Omental fat pad (tissue), 4 donors: ENCODE measurements around the gene RBMS3. TPM values are rescaled to one million over a fixed set of nuclear protein-coding genes. Genes with fewer than 3 reads are reported as not detected.
"Not testable (repeated sequence)": the region's sequence is repeated elsewhere in the genome, so short reads cannot be mapped to it uniquely, and the experiment has no call there.

Source experiments
- ATAC-seq: fragments of 150-250 bp; one replicate; pipeline ENCODE4 v1.9.1; 2016; ENCODE audit warnings: mild to moderate bottlenecking, moderate library complexity; ENCODE audit not compliant: low FRiP score
- DNase-seq: peaks from one replicate; pipeline ENCODE4 v3.0.0-alpha.2; 2019; ENCODE audit warnings: low spot score
- total RNA-seq, 4 donors: library from RNA; depleted of rRNA; stranded (reverse); fragments of >200 nt; gene quantifications; one replicate each; pipeline ENCODE4 v1.1.0, GENCODE V29; 2016
- TF ChIP-seq, protein P1 (sequence below), 3 donors: fragments of 450-650 bp; IDR thresholded peaks; one replicate each; pipeline ENCODE4 v1.5.1; 2016 to 2017; ENCODE audit warnings: antibody characterized with exemption in 3 of 3, mild to moderate bottlenecking in 3 of 3, moderate library complexity in 2 of 3

RBMS3 gene
- total RNA-seq, 4 donors from 2014 or later: 61.5 to 185 (median 120) TPM

- TF ChIP-seq, protein P1, sequence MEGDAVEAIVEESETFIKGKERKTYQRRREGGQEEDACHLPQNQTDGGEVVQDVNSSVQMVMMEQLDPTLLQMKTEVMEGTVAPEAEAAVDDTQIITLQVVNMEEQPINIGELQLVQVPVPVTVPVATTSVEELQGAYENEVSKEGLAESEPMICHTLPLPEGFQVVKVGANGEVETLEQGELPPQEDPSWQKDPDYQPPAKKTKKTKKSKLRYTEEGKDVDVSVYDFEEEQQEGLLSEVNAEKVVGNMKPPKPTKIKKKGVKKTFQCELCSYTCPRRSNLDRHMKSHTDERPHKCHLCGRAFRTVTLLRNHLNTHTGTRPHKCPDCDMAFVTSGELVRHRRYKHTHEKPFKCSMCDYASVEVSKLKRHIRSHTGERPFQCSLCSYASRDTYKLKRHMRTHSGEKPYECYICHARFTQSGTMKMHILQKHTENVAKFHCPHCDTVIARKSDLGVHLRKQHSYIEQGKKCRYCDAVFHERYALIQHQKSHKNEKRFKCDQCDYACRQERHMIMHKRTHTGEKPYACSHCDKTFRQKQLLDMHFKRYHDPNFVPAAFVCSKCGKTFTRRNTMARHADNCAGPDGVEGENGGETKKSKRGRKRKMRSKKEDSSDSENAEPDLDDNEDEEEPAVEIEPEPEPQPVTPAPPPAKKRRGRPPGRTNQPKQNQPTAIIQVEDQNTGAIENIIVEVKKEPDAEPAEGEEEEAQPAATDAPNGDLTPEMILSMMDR (IDR thresholded peaks at IDR 0.05): no peak
- no peak for DNase-seq
- no peak for ATAC-seq
These were observed 37.4 kb downstream of the RBMS3 start for GRCh38 chr3:29318251-29318650.

- TF ChIP-seq, protein P1 (IDR thresholded peaks at IDR 0.05): no peak
- ATAC-seq: no peak
- DNase-seq: no peak
These were observed 38.4 kb downstream of the RBMS3 start for GRCh38 chr3:29319262-29319661.

- TF ChIP-seq, protein P1 (IDR thresholded peaks at IDR 0.05): no peak
- ATAC-seq: no peak
- DNase-seq: no peak
These were observed 38.9 kb downstream of the RBMS3 start for GRCh38 chr3:29319798-29320197.

DNA sequence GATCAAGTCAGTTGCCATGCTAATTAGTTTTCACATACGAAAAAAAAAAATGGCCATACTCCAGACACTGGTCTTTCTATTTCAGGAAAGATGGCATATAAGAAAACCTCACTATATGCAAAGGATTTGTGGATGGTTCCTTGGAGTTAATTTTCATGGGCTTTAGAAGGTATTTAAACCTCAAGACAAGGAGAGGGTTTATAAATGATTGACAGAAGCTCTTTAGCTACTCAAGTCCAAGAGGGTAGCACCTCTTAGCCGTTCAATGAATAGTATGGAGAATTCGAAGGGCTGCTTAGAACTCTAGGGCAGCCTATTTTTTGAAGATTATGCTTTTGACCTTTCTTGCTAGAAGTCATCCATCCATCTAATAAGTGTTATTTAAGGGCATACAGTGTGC lies 41.7 kb downstream of the RBMS3 start:
- DNase-seq: no peak
- TF ChIP-seq, protein P1 (IDR thresholded peaks at IDR 0.05): no peak
- ATAC-seq: no peak

- ATAC-seq: no peak
- TF ChIP-seq, protein P1 (IDR thresholded peaks at IDR 0.05): no peak
- DNase-seq: no peak
These were observed 43.3 kb downstream of the RBMS3 start for GRCh38 chr3:29324180-29324651.

- not testable (repeated sequence) for ATAC-seq, DNase-seq
These were observed 45.7 kb downstream of the RBMS3 start for GRCh38 chr3:29326540-29326939.

DNA sequence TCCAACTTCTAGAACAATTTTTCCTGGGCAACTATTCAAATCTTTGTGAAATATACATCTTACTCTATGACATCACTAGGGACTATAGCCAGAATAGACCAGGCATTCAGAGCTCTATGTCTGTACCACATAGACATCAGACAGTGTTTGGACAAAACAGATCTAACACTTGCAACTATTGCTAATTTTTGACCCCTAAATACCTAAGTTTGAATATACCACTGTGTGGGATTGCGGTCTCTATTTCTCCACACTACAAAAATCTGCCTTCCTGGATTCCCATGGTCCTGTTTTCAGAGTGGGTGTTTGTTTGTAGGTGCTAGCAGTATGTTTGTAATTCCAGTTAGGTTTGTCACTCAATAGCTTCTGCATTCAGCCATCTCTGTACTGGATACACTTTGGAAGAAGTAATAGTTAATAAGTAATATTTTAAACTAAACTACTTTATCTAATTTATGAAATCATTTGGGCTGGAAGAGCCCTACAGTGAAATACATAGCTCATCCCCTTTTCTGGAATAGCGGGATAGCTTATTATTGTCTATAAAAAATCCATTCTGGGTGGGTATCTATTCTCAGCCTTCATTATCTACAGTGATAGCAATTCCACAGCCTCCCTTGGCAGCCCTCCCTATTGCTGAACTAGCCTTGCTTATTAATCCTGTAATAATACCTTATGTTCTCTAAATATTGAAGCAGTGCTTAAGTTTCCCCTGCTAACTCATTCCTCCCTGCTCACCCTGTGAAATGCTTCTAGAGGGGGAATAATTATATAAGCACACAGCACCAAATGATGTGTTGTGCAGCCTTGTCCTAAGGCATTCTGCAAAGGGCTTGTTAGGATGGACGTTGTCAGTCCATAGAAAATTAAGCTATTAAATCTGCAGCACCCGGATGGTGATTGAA lies 49.4 kb downstream of the RBMS3 start:
- no peak for DNase-seq
- TF ChIP-seq, protein P1 (IDR thresholded peaks at IDR 0.05): no peak
- ATAC-seq: no peak
